HCT116 (cell line): ENCODE results near the gene OR9Q1. TPM values are rescaled to one million over a fixed set of nuclear protein-coding genes. Genes with fewer than 3 reads are reported as not detected.

Source experiments
- ATAC-seq: fragments of 200-7000 bp; cut with Tn5 transposase; 2 replicates; pipeline ENCODE4 v1.9.1; 2020; ENCODE audit warnings: mild to moderate bottlenecking, moderate library complexity
- BruUV-seq: library from RNA; stranded (reverse); fragments of 400-500 nt; replicated peaks from 2 replicates; lab custom pipeline; 2021; lab: Mats Ljungman, UMichigan
- CTCF ChIA-PET: fragments of 300-600 bp; sonication (Branson Sonifier 250); formaldehyde crosslinking; loops from one replicate; lab custom pipeline; 2021; ENCODE audit warnings: antibody characterized with exemption; lab: Charles Lee
- POLR2A ChIA-PET: fragments of 300-600, 350-600 bp; sonication (Branson Sonifier 250); formaldehyde crosslinking; loops from one replicate; lab custom pipeline; 2021; ENCODE audit warnings: antibody characterized with exemption; lab: Charles Lee
- RAD21 ChIA-PET, 2 experiments: fragments of 300-600 bp; sonication (Branson Sonifier 250); formaldehyde crosslinking; loops; one replicate each; lab custom pipeline; 2023; ENCODE audit warnings: low total read pairs in 2 of 2; ENCODE audit not compliant: uncharacterized antibody in 2 of 2, unreplicated experiment in 2 of 2, low non-redundant PET in 1 of 2; lab: Charles Lee
- DNase-seq: peaks from one replicate; pipeline ENCODE4 v3.0.0-alpha.2; 2010; ENCODE audit warnings: low read depth, low spot score
- H2AFZ ChIP-seq: fragments of 200-600 bp; shearing (Covaris generic), sonication (generic); 2 replicates; pipeline ENCODE4 v1.6.1; 2017; ENCODE audit warnings: low read depth, mixed run types, mixed read lengths, antibody characterized with exemption, low read length; ENCODE audit not compliant: poor library complexity, severe bottlenecking
- H3K27ac ChIP-seq: 2 replicates; pipeline ENCODE4 v1.5.1; 2012; ENCODE audit warnings: low read depth, low read length
- H3K27me3 ChIP-seq: fragments of 200-600 bp; sonication (generic); 2 replicates; pipeline ENCODE4 v1.6.1; 2016; ENCODE audit warnings: mixed run types, low read length, mixed read lengths; ENCODE audit not compliant: insufficient read depth
- H3K36me3 ChIP-seq, 2 experiments: fragments of 200-500 bp in 1 of 2; fragments of 200-600 bp in 1 of 2; sonication (Bioruptor generic) in 1 of 2; sonication (generic) in 1 of 2; 2 replicates each; pipeline versions ENCODE4 v1.5.1 to v1.6.1; 2014 to 2016; ENCODE audit warnings: low read length in 2 of 2, inconsistent platforms in 1 of 2, mixed read lengths in 1 of 2, mixed run types in 1 of 2; ENCODE audit not compliant: insufficient read depth in 2 of 2, control insufficient read depth in 1 of 2
- H3K4me1 ChIP-seq, 2 experiments: fragments of 200-600 bp in 1 of 2; sonication (generic) in 1 of 2; 2 replicates each; pipeline versions ENCODE4 v1.5.1 to v1.6.1; 2012 to 2017; ENCODE audit warnings: low read length in 2 of 2, inconsistent platforms in 1 of 2, mild to moderate bottlenecking in 1 of 2, mixed read lengths in 1 of 2, mixed run types in 1 of 2, moderate library complexity in 1 of 2; ENCODE audit not compliant: insufficient read depth in 2 of 2, control insufficient read depth in 1 of 2
- H3K4me2 ChIP-seq: fragments of 200-600 bp; sonication (generic); 2 replicates; pipeline ENCODE4 v1.6.1; 2017; ENCODE audit warnings: mixed run types, low read length, mixed read lengths
- H3K4me3 ChIP-seq, 2 experiments: fragments of 200-600 bp in 1 of 2; sonication (generic) in 1 of 2; replicated peaks in 1 of 2; 2 replicates each; pipeline ENCODE4 v1.5.1; 2011 to 2016; ENCODE audit warnings: low read length in 2 of 2, control low read depth in 1 of 2, low read depth in 1 of 2, mild to moderate bottlenecking in 1 of 2, mixed read lengths in 1 of 2, mixed run types in 1 of 2
- H3K79me2 ChIP-seq: fragments of 200-600 bp; sonication (generic); 2 replicates; pipeline ENCODE4 v1.6.1; 2017; ENCODE audit warnings: mild to moderate bottlenecking, mixed run types, low read length, moderate library complexity, mixed read lengths; ENCODE audit not compliant: insufficient read depth
- H3K9ac ChIP-seq: fragments of 200-600 bp; sonication (generic); 2 replicates; pipeline ENCODE4 v1.6.1; 2016; ENCODE audit warnings: low read length, mixed read lengths
- H3K9me2 ChIP-seq: fragments of 200-600 bp; sonication (generic), shearing (Covaris generic); 2 replicates; pipeline ENCODE4 v1.6.1; 2017; ENCODE audit warnings: mixed run types, mild to moderate bottlenecking, moderate library complexity; ENCODE audit not compliant: insufficient read depth
- H3K9me3 ChIP-seq, 2 experiments: fragments of 200-500 bp in 1 of 2; fragments of 200-600 bp in 1 of 2; sonication (Bioruptor generic) in 1 of 2; sonication (generic) in 1 of 2; 2 replicates each; pipeline ENCODE4 v1.6.1; 2014 to 2017; ENCODE audit warnings: low read length in 2 of 2, mixed read lengths in 2 of 2, inconsistent platforms in 1 of 2, low read depth in 1 of 2, mild to moderate bottlenecking in 1 of 2, mixed run types in 1 of 2, moderate library complexity in 1 of 2; ENCODE audit not compliant: control insufficient read depth in 1 of 2, insufficient read depth in 1 of 2
- H4K20me1 ChIP-seq: fragments of 200-600 bp; sonication (generic), shearing (Covaris generic); 2 replicates; pipeline ENCODE4 v1.6.1; 2017; ENCODE audit warnings: mixed run types, mild to moderate bottlenecking, moderate library complexity; ENCODE audit not compliant: insufficient read depth
- ATF3 ChIP-seq: IDR thresholded peaks from 2 replicates; pipeline ENCODE4 v1.6.1; 2012
- CEBPB ChIP-seq: IDR thresholded peaks from 2 replicates; pipeline ENCODE4 v1.6.1; 2012; ENCODE audit warnings: low read depth
- CTCF ChIP-seq, 3 experiments: fragments of 200-600 bp in 1 of 3; sonication (generic) in 1 of 3; IDR thresholded peaks in 2 of 3; conservative IDR thresholded peaks in 1 of 3; 2 replicates each; pipeline ENCODE4 v1.5.1; 2012 to 2017; ENCODE audit warnings: low read depth in 2 of 3, low read length in 2 of 3, antibody characterized with exemption in 1 of 3, borderline replicate concordance in 1 of 3, control low read depth in 1 of 3, mild to moderate bottlenecking in 1 of 3, mixed read lengths in 1 of 3, mixed run types in 1 of 3, moderate library complexity in 1 of 3; ENCODE audit not compliant: insufficient read depth in 1 of 3
- EGR1 ChIP-seq: IDR thresholded peaks from 2 replicates; pipeline ENCODE4 v1.6.1; 2012; ENCODE audit warnings: low read depth
- ELF1 ChIP-seq: IDR thresholded peaks from 2 replicates; pipeline ENCODE4 v1.6.1; 2012; ENCODE audit warnings: low read depth, borderline replicate concordance
- EZH2phosphoT487 ChIP-seq: fragments of 200-600 bp; IDR thresholded peaks from 2 replicates; pipeline ENCODE4 v1.6.1; 2018; ENCODE audit warnings: antibody characterized with exemption, borderline replicate concordance
- FOSL1 ChIP-seq: IDR thresholded peaks from 2 replicates; pipeline ENCODE4 v1.6.1; 2012; ENCODE audit warnings: low read depth
- JUND ChIP-seq: IDR thresholded peaks from 2 replicates; pipeline ENCODE4 v1.6.1; 2012
- MAX ChIP-seq: IDR thresholded peaks from 2 replicates; pipeline ENCODE4 v1.6.1; 2012
- POLR2A ChIP-seq: IDR thresholded peaks from 2 replicates; pipeline ENCODE4 v1.7.0; 2011; ENCODE audit warnings: borderline replicate concordance; ENCODE audit not compliant: insufficient read depth, insufficient read length; ENCODE audit errors: extremely low read depth
- POLR2AphosphoS5 ChIP-seq: IDR thresholded peaks from 2 replicates; pipeline ENCODE4 v1.6.1; 2011; ENCODE audit warnings: mild to moderate bottlenecking, low read depth, low read length, moderate library complexity
- REST ChIP-seq: IDR thresholded peaks from 2 replicates; pipeline ENCODE4 v1.6.1; 2012; ENCODE audit warnings: low read depth
- SIN3A ChIP-seq: IDR thresholded peaks from 2 replicates; pipeline ENCODE4 v1.6.1; 2012; ENCODE audit warnings: low read depth
- SRF ChIP-seq: IDR thresholded peaks from 2 replicates; pipeline ENCODE4 v1.6.1; 2012; ENCODE audit warnings: low read depth
- TCF7L2 ChIP-seq: IDR thresholded peaks from 2 replicates; pipeline ENCODE4 v1.7.0; 2011; ENCODE audit warnings: borderline replicate concordance, inconsistent platforms; ENCODE audit not compliant: insufficient read depth, insufficient read length; ENCODE audit errors: extremely low read depth
- YY1 ChIP-seq: IDR thresholded peaks from 2 replicates; pipeline ENCODE4 v1.6.1; 2011; ENCODE audit warnings: low read length, low read depth, moderate library complexity, mild to moderate bottlenecking; ENCODE audit not compliant: insufficient replicate concordance; ENCODE audit errors: extremely low read depth
- ZBTB33 ChIP-seq: IDR thresholded peaks from 2 replicates; pipeline ENCODE4 v1.6.1; 2011; ENCODE audit warnings: mild to moderate bottlenecking, low read length, moderate library complexity; ENCODE audit not compliant: insufficient replicate concordance; ENCODE audit errors: extremely low read depth
- ZFX ChIP-seq: fragments of 450-650 bp; IDR thresholded peaks from 2 replicates; pipeline ENCODE4 v1.6.1; 2017
- ZNF274 ChIP-seq: fragments of 200-500 bp; sonication (Bioruptor generic); IDR thresholded peaks from 2 replicates; pipeline ENCODE4 v1.6.1; 2014; ENCODE audit warnings: mild to moderate bottlenecking, low read depth, low read length, inconsistent platforms
- intact Hi-C: fragments of 100-400 bp; cut with micrococcal nuclease; formaldehyde crosslinking; loops from 2 replicates; pipeline ENCODE4 v1.10.0; 2022
- total RNA-seq: library from RNA; stranded (reverse); gene quantifications from one replicate; pipeline ENCODE4 v1.2.1, GENCODE V29; 2021; ENCODE audit not compliant: unreplicated experiment

Gene OR9Q1
- total RNA-seq, 1 experiment from 2014 or later: not detected

- no peak for ATAC-seq
Measured at GRCh38 chr11:58067685-58068084, 44.0 kb downstream of the OR9Q1 start.

More at GRCh38 chr11:58067685-58068084, 44.0 kb downstream of the OR9Q1 start:
- no peaks in the 10 kb centered on the region for H3K4me1 ChIP-seq
- DNase-seq: no peak
- no peaks in the 10 kb centered on the region for H3K79me2 ChIP-seq
- no peaks in the 10 kb centered on the region for H4K20me1 ChIP-seq
- no peaks in the 10 kb centered on the region for H3K36me3 ChIP-seq
- intact Hi-C loops: loop anchor here (10.0 kb wide), 1 partner anchor 447 kb away; no protein-coding TSS in a partner anchor
- TF ChIP-seq POLR2AphosphoS5: no peak
- no peak for TF ChIP-seq EZH2phosphoT487
- TF ChIP-seq MAX: no peak
- TF ChIP-seq JUND: no peak
- TF ChIP-seq CTCF (IDR thresholded peaks at IDR 0.05 in 2 of 3, conservative IDR thresholded peaks at IDR 0.05 in 1 of 3; ENCODE audit: borderline replicate concordance in 1 of 3, insufficient read depth in 1 of 3, low read depth in 2 of 3, low read length in 2 of 3): no peak
- TF ChIP-seq ZNF274: no peak
- TF ChIP-seq POLR2A: no peak
- no peak for TF ChIP-seq CEBPB
- TF ChIP-seq ATF3: no peak
- TF ChIP-seq SIN3A: no peak
- TF ChIP-seq YY1: no peak
- TF ChIP-seq SRF: no peak
- no peak for TF ChIP-seq ELF1
- TF ChIP-seq ZFX: no peak
- no peak for TF ChIP-seq REST
- TF ChIP-seq EGR1: no peak
- no peak for TF ChIP-seq TCF7L2
- no peak for TF ChIP-seq ZBTB33
- TF ChIP-seq FOSL1: no peak
- no peaks in the 10 kb centered on the region for H3K9me3 ChIP-seq
- POLR2A ChIA-PET: no interaction called here
- no peak overlapping the region for H3K4me2 ChIP-seq
- H3K9me2 ChIP-seq: no peaks in the 10 kb centered on the region
- H3K9ac ChIP-seq: no peak overlapping the region
- no peak overlapping the region for H3K4me3 ChIP-seq
- H3K27ac ChIP-seq: no peak overlapping the region
- no peaks in the 10 kb centered on the region for H3K27me3 ChIP-seq
- BruUV-seq: no TSS peak
- RAD21 ChIA-PET: no interaction called here
- H2AFZ ChIP-seq: no peak overlapping the region
- CTCF ChIA-PET: no interaction called here
